Heart right ventricle (tissue), 16 donors: Measurements from ENCODE around the gene RAP1GAP2. TPM values are rescaled to one million over a fixed set of nuclear protein-coding genes. Genes with fewer than 3 reads are reported as not detected.

Source experiments
- ATAC-seq, 8 donors: fragments of 200-7000 bp; cut with Tn5 transposase; one replicate each; pipeline ENCODE4 v1.9.1; 2020; ENCODE audit warnings: mild to moderate bottlenecking in 8 of 8, moderate library complexity in 8 of 8, moderate number of reproducible peaks in 1 of 8
- DNase-seq, 2 donors: peaks; one replicate each; pipeline ENCODE4 v3.0.0-alpha.2; 2020
- H3K27ac ChIP-seq, 10 donors: fragments of 200-600 bp; sonication (generic) in 2 of 10; one replicate each; pipeline versions ENCODE4 v1.5.0 to v1.8.0; 2020 to 2022; ENCODE audit warnings: mild to moderate bottlenecking in 3 of 10
- H3K27me3 ChIP-seq, 7 donors: fragments of 200-600 bp; one replicate each; pipeline ENCODE4 v1.8.0; 2021 to 2022; ENCODE audit warnings: mild to moderate bottlenecking in 2 of 7
- H3K36me3 ChIP-seq, 9 donors: fragments of 200-600 bp; sonication (generic) in 1 of 9; one replicate each; pipeline versions ENCODE4 v1.5.0 to v1.8.0; 2020 to 2022; ENCODE audit warnings: mild to moderate bottlenecking in 2 of 9
- H3K4me1 ChIP-seq, 9 donors: fragments of 200-600 bp; sonication (generic) in 1 of 9; one replicate each; pipeline versions ENCODE4 v1.5.0 to v1.8.0; 2020 to 2022; ENCODE audit warnings: mild to moderate bottlenecking in 4 of 9
- H3K4me3 ChIP-seq, 10 donors: fragments of 200-600 bp; sonication (generic) in 2 of 10; one replicate each; pipeline versions ENCODE4 v1.5.0 to v1.8.0; 2020 to 2022; ENCODE audit warnings: mild to moderate bottlenecking in 7 of 10, moderate library complexity in 2 of 10
- H3K9me3 ChIP-seq, 11 donors: fragments of 200-600 bp in 10 of 11; sonication (generic) in 2 of 11; one replicate each; pipeline versions ENCODE4 v1.5.0 to v1.8.0; 2013 to 2022; ENCODE audit warnings: mild to moderate bottlenecking in 2 of 11, control low read depth in 1 of 11, moderate library complexity in 1 of 11
- WGBS, 2 donors: extraction: QIAGEN DNeasy Blood & Tissue Kit; methylation state at CpG; one replicate each; pipeline ENCODE4 v1.1.7; 2013; ENCODE audit warnings: inconsistent platforms in 1 of 2; 5-methylcytosine and 5-hydroxymethylcytosine counted together
- intact Hi-C, 10 donors: fragments of 100-400 bp; cut with DNase I; formaldehyde crosslinking; loops; one replicate each; pipeline versions ENCODE4 v1.11.1 to v1.14.2; 2022
- polyA plus RNA-seq, 2 donors: library from polyadenylated mRNA; stranded (reverse); fragments of 200-250 nt; gene quantifications; one replicate each; pipeline ENCODE4 v1.2.3, GENCODE V29; 2013
- total RNA-seq, 10 donors: library from RNA; stranded (reverse); fragmentation: NEBNext Ultra II Directional in 3 of 10; extraction: Animal tissue kit (Norgen Biotek cat#: 25700) in 3 of 10; gene quantifications; one replicate each; pipeline versions ENCODE4 v1.2.1 to v1.2.4, GENCODE V29; 2021 to 2023
- TF ChIP-seq, protein P1 (sequence below), 9 donors: fragments of 200-600 bp; sonication (generic) in 2 of 9; IDR thresholded peaks; one replicate each; pipeline versions ENCODE4 v1.5.0 to v1.8.0; 2021 to 2022; ENCODE audit warnings: antibody characterized with exemption in 9 of 9, mild to moderate bottlenecking in 5 of 9, moderate library complexity in 1 of 9
- donor health status: Arrhythmogenic right ventricular cardiomyopathy.
- donor health status: ischemic (EF 13 %, LVEDD 7.1; RV severe dilation, severe dysfunction).
- donor health status: healthy with polysubstance abuse.
- donor health status: DM: no; HTN: yes; CAD: no.
- donor health status: DM: no; HTN: no; CAD: no.
- donor health status: ischemic (EF 25% LVEDD 6.9; RV normal size, moderate dysfunction).
- donor health status: ischemic (EF 25% LVEDD 5.7; RV mildly dilated, moderate dysfunction).
- donor health status: healthy.
- donor health status: DM: yes; HTN: yes; CAD: no.
- donor health status: Ischemic cardiomyopathy.
- donor health status: ischemic (EF 35%, LVEDD 5.7; RV mildly dilated, moderate dysfunction).
- donor health status: nonischemic (EF 11% LVEDD 7.7; RV severe dilation, severe dysfunction).
- donor health status: DM: yes; HTN: yes; CAD: no.
- donor health status: PGD.
- donor health status: ischemic (EF 29% LVEDD 5.4; RV normal size, mild dysfunction).
- donor health status: nonischemic (EF 23%, LVEDD 6.1; RV moderate dilation, normal function).

The RAP1GAP2 gene
- total and polyA plus RNA-seq, 12 donors: 9.5 to 51.3 (median 34.6) TPM

DNA sequence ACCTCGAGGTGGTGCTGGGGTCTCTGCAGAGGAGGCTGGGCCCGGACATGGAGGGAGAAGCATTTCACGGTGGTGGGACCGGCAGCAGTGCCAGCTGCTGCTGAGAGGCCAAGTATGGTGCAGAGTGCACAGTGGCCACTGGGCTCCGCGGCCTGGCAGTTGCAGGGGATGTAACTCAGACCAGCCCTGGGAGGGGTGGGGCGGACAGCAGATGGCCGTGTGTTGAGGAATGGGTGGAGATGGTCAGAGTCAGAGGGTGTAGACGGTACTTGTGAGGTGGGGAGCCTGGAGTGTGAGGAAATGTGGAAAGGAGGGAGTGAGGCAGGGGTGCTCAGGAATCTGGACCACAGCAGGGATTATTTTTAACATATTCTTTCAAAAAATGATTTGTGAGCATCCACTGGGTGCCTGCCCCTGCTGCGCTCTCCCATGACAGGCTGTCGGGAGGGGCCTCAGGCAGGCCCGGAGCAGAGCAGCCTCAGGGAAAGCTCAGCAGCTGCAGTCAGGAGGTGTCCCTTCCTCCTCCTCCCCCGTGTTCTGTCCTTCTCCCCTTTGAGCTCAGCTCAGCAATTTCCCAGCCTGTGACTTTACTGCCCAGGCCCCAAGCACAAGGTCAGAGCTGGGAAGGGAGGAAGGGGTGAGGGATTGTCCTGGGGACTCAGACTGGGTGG lies 113.1 kb downstream of the RAP1GAP2 start:
- H3K4me3 ChIP-seq: no peak overlapping the region
- intact Hi-C loops: no loop called here
- TF ChIP-seq, protein P1, sequence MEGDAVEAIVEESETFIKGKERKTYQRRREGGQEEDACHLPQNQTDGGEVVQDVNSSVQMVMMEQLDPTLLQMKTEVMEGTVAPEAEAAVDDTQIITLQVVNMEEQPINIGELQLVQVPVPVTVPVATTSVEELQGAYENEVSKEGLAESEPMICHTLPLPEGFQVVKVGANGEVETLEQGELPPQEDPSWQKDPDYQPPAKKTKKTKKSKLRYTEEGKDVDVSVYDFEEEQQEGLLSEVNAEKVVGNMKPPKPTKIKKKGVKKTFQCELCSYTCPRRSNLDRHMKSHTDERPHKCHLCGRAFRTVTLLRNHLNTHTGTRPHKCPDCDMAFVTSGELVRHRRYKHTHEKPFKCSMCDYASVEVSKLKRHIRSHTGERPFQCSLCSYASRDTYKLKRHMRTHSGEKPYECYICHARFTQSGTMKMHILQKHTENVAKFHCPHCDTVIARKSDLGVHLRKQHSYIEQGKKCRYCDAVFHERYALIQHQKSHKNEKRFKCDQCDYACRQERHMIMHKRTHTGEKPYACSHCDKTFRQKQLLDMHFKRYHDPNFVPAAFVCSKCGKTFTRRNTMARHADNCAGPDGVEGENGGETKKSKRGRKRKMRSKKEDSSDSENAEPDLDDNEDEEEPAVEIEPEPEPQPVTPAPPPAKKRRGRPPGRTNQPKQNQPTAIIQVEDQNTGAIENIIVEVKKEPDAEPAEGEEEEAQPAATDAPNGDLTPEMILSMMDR (IDR thresholded peaks at IDR 0.05): no peak
- no peak overlapping the region for H3K27ac ChIP-seq
- H3K36me3 ChIP-seq: no peaks in the 10 kb centered on the region
- DNase-seq: no peak
- WGBS, 2 donors: 75% methylated on average over 13 of the region's 13 CpGs
- no peaks in the 10 kb centered on the region for H3K9me3 ChIP-seq
- H3K4me1 ChIP-seq: peaks cover 0 to 39% (median 22%) of the 10 kb centered on the region in 9 donors
- no peaks in the 10 kb centered on the region for H3K27me3 ChIP-seq
- no peak for ATAC-seq

DNA sequence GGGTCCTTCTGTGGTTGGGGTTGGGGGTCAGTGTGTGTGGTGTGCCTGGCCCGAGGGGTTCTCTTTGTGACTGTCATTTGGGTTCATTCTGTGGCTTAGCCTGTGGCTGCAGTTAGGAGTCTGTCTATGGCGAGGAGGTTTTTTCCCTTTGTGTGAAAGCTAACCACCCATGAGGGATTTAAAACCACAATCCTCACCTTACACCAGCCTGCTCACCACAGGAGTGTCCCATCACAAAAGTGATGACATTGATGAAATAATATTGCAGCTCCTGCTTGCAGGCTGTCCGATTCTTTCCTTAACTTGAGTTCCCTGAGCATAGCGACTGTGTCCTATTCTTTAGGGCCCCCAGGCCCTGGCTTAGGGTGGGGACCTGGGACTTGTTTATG lies 113.6 kb downstream of the RAP1GAP2 start:
- Histone ChIP-seq H3K27ac (no peak overlapping the region), H3K27me3 (no peaks in the 10 kb centered on the region), H3K9me3 (no peaks in the 10 kb centered on the region), H3K4me3 (no peak overlapping the region), H3K4me1 (peaks cover 0 to 39% (median 22%) of the 10 kb centered on the region in 9 donors), H3K36me3 (no peaks in the 10 kb centered on the region)
- DNase-seq: no peak
- WGBS, 2 donors: 89% methylated on average over 4 of the region's 4 CpGs
- intact Hi-C loops: no loop called here
- ATAC-seq: no peak
- TF ChIP-seq, protein P1 (IDR thresholded peaks at IDR 0.05): no peak

DNA sequence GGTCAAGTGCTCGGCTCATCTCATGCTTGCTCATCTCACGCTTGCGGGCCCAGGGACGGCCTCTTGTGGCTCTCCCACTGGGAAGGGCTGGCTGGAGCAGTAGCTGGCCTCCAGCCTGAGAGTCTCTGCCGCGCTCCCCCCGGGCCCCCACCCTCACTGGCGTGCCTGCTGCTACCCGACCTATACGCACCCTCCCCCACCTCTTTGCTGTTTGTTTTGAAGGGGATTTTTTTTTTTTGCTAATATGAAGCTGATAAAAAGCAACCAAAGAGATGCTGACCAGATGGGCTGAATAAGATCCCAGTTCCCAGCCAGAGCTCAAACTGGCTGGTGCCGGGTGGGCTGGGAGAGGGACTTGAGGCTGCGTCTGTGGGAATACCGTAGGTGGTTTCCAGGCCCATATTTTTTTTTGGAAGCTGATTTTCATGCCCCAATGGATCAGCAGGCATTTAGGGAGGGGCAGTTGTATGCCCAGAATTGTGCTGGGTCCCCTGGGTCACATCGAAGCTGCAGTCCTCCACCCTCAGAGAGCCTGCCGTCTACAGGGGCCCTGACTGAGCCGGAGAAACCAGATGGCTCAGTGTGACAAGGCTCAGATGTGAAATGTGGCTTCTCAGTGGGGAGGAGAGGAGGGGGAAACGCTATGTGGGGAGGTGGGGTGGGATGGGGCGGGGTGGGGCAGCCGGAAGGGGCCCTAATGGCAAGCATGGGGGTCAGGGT lies 115.0 kb downstream of the RAP1GAP2 start:
- ATAC-seq: peak in 6 of 8 donors; percentile 10 to 66 (median 47)
- intact Hi-C loops: no loop called here
- Histone ChIP-seq H3K4me3 (no peak overlapping the region), H3K27me3 (no peaks in the 10 kb centered on the region), H3K9me3 (no peaks in the 10 kb centered on the region), H3K4me1 (peaks cover 0 to 27% (median 9%) of the 10 kb centered on the region in 9 donors), H3K27ac (peak overlapping the region in 2 of 10 donors; percentile 9 to 22), H3K36me3 (no peaks in the 10 kb centered on the region)
- 49 to 55% methylated on average over 19 of the region's 19 CpGs for WGBS, 2 donors
- DNase-seq: peak in 1 of 2 donors; percentile 34
- TF ChIP-seq, protein P1 (IDR thresholded peaks at IDR 0.05): no peak

DNA sequence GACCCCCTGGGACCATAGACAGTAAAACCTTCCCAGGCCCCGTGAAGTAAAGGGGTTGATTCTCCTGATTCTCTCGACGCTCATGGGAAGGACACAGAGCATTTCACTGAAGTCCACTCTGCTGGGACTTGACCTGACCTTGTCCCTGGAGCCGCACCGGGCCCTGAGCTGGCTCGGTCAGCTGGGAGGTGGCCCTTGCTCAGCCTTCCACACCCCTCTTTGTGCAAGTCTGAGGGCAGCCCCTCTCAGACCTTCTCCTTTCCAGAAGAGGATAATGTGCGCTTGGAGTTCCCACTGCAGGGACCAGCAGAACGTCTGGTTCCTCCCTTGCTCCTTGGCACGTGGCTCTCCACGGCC lies 115.5 kb downstream of the RAP1GAP2 start:
- intact Hi-C loops: no loop called here
- H3K36me3 ChIP-seq: no peaks in the 10 kb centered on the region
- TF ChIP-seq, protein P1 (IDR thresholded peaks at IDR 0.05): no peak
- DNase-seq (no peak), ATAC-seq (peak in 3 of 8 donors; percentile 12 to 41 (median 40))
- peak overlapping the region in 1 of 10 donors; percentile 22 for H3K27ac ChIP-seq
- H3K4me1 ChIP-seq: peaks cover 0 to 23% (median 8%) of the 10 kb centered on the region in 9 donors
- no peak overlapping the region for H3K4me3 ChIP-seq
- WGBS, 2 donors: 65% methylated on average over 10 of the region's 10 CpGs
- no peaks in the 10 kb centered on the region for H3K9me3 ChIP-seq
- no peaks in the 10 kb centered on the region for H3K27me3 ChIP-seq
